Parathyroid adenoma (tissue), 2 donors: Measurements from ENCODE around the gene RSPH9.
"Not testable (repeated sequence)": the region's sequence is repeated elsewhere in the genome, so short reads cannot be mapped to it uniquely, and the experiment has no call there.

Source experiments
- H2AFZ ChIP-seq: fragments of 300-600 bp; sonication (generic); one replicate; pipeline ENCODE4 v1.7.0; 2017; ENCODE audit warnings: antibody characterized with exemption, mild to moderate bottlenecking
- H3K27ac ChIP-seq: fragments of 300-600 bp; sonication (generic); one replicate; pipeline ENCODE4 v1.7.0; 2017
- H3K27me3 ChIP-seq: fragments of 300-600 bp; sonication (generic); one replicate; pipeline ENCODE4 v1.7.0; 2017; ENCODE audit warnings: low read length; ENCODE audit not compliant: control insufficient read depth, insufficient read depth
- H3K36me3 ChIP-seq: fragments of 300-600 bp; sonication (generic); one replicate; pipeline ENCODE4 v1.7.0; 2017; ENCODE audit warnings: low read length; ENCODE audit not compliant: control insufficient read depth, insufficient read depth
- H3K4me1 ChIP-seq: fragments of 300-600 bp; sonication (generic); one replicate; pipeline ENCODE4 v1.7.0; 2017; ENCODE audit warnings: control low read depth
- H3K4me2 ChIP-seq: fragments of 300-600 bp; sonication (generic); one replicate; pipeline ENCODE4 v1.7.0; 2017; ENCODE audit warnings: low read length
- H3K4me3 ChIP-seq: fragments of 300-600 bp; sonication (generic); one replicate; pipeline ENCODE4 v1.7.0; 2017; ENCODE audit warnings: low read depth, low read length
- H3K79me2 ChIP-seq: fragments of 300-600 bp; sonication (generic); one replicate; pipeline ENCODE4 v1.7.0; 2017; ENCODE audit warnings: control low read depth
- H3K9ac ChIP-seq: fragments of 300-600 bp; sonication (generic); one replicate; pipeline ENCODE4 v1.7.0; 2017; ENCODE audit warnings: mild to moderate bottlenecking
- H3K9me3 ChIP-seq: fragments of 300-600 bp; sonication (generic); one replicate; pipeline ENCODE4 v1.7.0; 2017; ENCODE audit warnings: low read length; ENCODE audit not compliant: control insufficient read depth
- CTCF ChIP-seq: fragments of 300-600 bp; sonication (generic); IDR thresholded peaks from one replicate; pipeline ENCODE4 v1.7.0; 2017; ENCODE audit warnings: antibody characterized with exemption, mild to moderate bottlenecking
- donor health status: primary hyperparathyroidism.

The RSPH9 gene

GRCh38 chr6:43639984-43640800, 4.6 kb upstream of the RSPH9 start:
- peaks cover 8% of the 10 kb centered on the region for H3K4me1 ChIP-seq
- peaks cover 16% of the 10 kb centered on the region for H3K79me2 ChIP-seq
- TF ChIP-seq CTCF, result no peak
- H3K27me3 ChIP-seq, result no peaks in the 10 kb centered on the region
- H3K4me3 ChIP-seq, result no peak overlapping the region
- no peak overlapping the region for H2AFZ ChIP-seq
- no peaks in the 10 kb centered on the region for H3K9me3 ChIP-seq
- H3K36me3 ChIP-seq, result no peaks in the 10 kb centered on the region
- no peak overlapping the region for H3K27ac ChIP-seq
- H3K9ac ChIP-seq, result no peak overlapping the region
- no peak overlapping the region for H3K4me2 ChIP-seq

GRCh38 chr6:43645613-43645964, 753 bp downstream of the RSPH9 start:
- Histone ChIP-seq H3K4me2 (peak overlapping the region; percentile 94), H2AFZ (peak overlapping the region; percentile 87), H3K4me3 (peak overlapping the region; percentile 33), H3K27ac (peak overlapping the region; percentile 37), H3K4me1 (no peaks in the 10 kb centered on the region), H3K9me3 (no peaks in the 10 kb centered on the region), H3K27me3 (no peaks in the 10 kb centered on the region), H3K79me2 (no peaks in the 10 kb centered on the region), H3K36me3 (no peaks in the 10 kb centered on the region), H3K9ac (no peak overlapping the region)
- TF ChIP-seq CTCF, result no peak

GRCh38 chr6:43647613-43648012, 2.8 kb downstream of the RSPH9 start:
- H3K27ac ChIP-seq, result no peak overlapping the region
- H3K9ac ChIP-seq, result no peak overlapping the region
- H3K79me2 ChIP-seq, result no peaks in the 10 kb centered on the region
- H3K4me2 ChIP-seq, result no peak overlapping the region
- H3K27me3 ChIP-seq, result no peaks in the 10 kb centered on the region
- TF ChIP-seq CTCF, result no peak
- no peak overlapping the region for H2AFZ ChIP-seq
- no peaks in the 10 kb centered on the region for H3K4me1 ChIP-seq
- H3K36me3 ChIP-seq, result no peaks in the 10 kb centered on the region
- no peaks in the 10 kb centered on the region for H3K9me3 ChIP-seq
- no peak overlapping the region for H3K4me3 ChIP-seq

- no peak overlapping the region for H3K27ac ChIP-seq
- no peaks in the 10 kb centered on the region for H3K27me3 ChIP-seq
- no peaks in the 10 kb centered on the region for H3K9me3 ChIP-seq
- H3K36me3 ChIP-seq, result no peaks in the 10 kb centered on the region
- H3K9ac ChIP-seq, result no peak overlapping the region
- no peaks in the 10 kb centered on the region for H3K4me1 ChIP-seq
- H3K79me2 ChIP-seq, result no peaks in the 10 kb centered on the region
- no peak overlapping the region for H2AFZ ChIP-seq
- no peak overlapping the region for H3K4me2 ChIP-seq
- TF ChIP-seq CTCF, result no peak
- H3K4me3 ChIP-seq, result no peak overlapping the region
These were observed 3.4 kb downstream of the RSPH9 start for GRCh38 chr6:43648248-43648647.

GRCh38 chr6:43652822-43653221, 8.0 kb downstream of the RSPH9 start:
- not testable (repeated sequence) for H3K4me1 ChIP-seq, H3K9me3 ChIP-seq, H3K4me2 ChIP-seq, H3K79me2 ChIP-seq, H3K36me3 ChIP-seq, H3K4me3 ChIP-seq, H3K27ac ChIP-seq, H3K9ac ChIP-seq, H2AFZ ChIP-seq, H3K27me3 ChIP-seq
